ENCODE results near the gene CARMIL1. TPM values are rescaled to one million over a fixed set of nuclear protein-coding genes. Genes with fewer than 3 reads are reported as not detected.

The CARMIL1 gene
- total and polyA plus RNA-seq, 5 donors from 2014 or later: 0.36 to 3.0 (median 0.49) TPM

DNA sequence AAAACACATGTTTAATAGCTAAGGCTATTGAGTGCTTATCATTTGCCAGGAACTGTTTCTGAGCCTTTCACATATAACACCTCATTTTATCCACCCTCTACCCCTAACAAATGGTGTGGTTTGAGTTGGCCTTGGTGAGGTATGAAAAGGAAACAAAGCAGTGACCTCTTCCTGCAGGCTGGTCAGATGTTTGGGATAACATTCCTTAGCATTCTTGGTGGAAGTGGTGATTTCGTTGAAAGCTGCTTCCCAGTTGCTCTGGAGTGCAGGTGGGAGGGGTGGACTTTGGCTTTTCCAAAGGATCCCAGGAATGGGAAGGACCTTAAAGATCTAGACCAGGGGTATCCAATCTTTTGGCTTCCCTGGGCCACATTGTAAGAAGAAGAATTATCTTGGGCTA lies 41.3 kb downstream of the CARMIL1 start:
- peaks cover 0 to 2% (median 0%) of the 10 kb centered on the region in 7 donors for H3K9me3 Mint-ChIP-seq
- Histone ChIP-seq H3K27me3 (ENCODE audit: control insufficient read depth, insufficient read depth, low read length) (peaks cover 3% of the 10 kb centered on the region), H3K4me3 (ENCODE audit: low read depth, low read length) (no peak overlapping the region), H3K4me1 (ENCODE audit: control insufficient read depth, insufficient read depth, low read length, poor library complexity, severe bottlenecking) (no peaks in the 10 kb centered on the region), H3K9me3 (ENCODE audit: control insufficient read depth in 2 of 2, low read length in 2 of 2) (no peaks in the 10 kb centered on the region), H3K36me3 (ENCODE audit: control insufficient read depth, insufficient read depth, low read length) (no peaks in the 10 kb centered on the region), H3K27ac (ENCODE audit: insufficient read depth, low read length, poor library complexity, severe bottlenecking) (no peak overlapping the region)
- DNase-seq (no peak), ATAC-seq (ENCODE audit: low read depth in 2 of 2) (no peak)
- no peak overlapping the region for H3K4me3 Mint-ChIP-seq
- no peaks in the 10 kb centered on the region for H3K27me3 Mint-ChIP-seq
- peaks cover 0 to 1% (median under 1%) of the 10 kb centered on the region in 4 donors for H3K4me1 Mint-ChIP-seq
- H3K36me3 Mint-ChIP-seq: no peaks in the 10 kb centered on the region
- H3K27ac Mint-ChIP-seq: no peak overlapping the region

DNA sequence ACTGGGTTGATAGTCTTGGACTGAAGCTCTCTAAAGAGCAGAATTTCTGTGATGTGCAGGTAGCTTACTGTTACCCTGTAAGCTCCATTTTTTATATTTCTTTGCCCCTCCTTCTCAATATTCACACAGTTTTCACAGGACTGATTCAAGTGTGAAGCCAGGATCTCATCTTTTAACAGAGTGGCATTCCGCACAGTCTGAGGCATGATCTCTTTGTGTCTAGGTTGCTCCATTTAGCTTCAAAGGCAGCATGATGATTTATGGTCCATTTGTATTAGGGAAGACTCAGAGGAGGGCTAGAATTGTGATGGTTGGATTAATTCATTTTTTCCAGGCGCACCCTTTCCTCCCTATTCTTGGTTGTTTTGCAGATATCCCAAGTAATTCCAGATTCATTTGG lies 43.5 kb downstream of the CARMIL1 start:
- H3K36me3 Mint-ChIP-seq: no peaks in the 10 kb centered on the region
- H3K27ac Mint-ChIP-seq: no peak overlapping the region
- DNase-seq (no peak), ATAC-seq (ENCODE audit: low read depth in 2 of 2) (no peak)
- no peak overlapping the region for H3K4me3 Mint-ChIP-seq
- Histone ChIP-seq H3K36me3 (ENCODE audit: control insufficient read depth, insufficient read depth, low read length) (no peaks in the 10 kb centered on the region), H3K4me3 (ENCODE audit: low read depth, low read length) (no peak overlapping the region), H3K27me3 (ENCODE audit: control insufficient read depth, insufficient read depth, low read length) (peaks cover 3% of the 10 kb centered on the region), H3K9me3 (ENCODE audit: control insufficient read depth in 2 of 2, low read length in 2 of 2) (no peaks in the 10 kb centered on the region), H3K4me1 (ENCODE audit: control insufficient read depth, insufficient read depth, low read length, poor library complexity, severe bottlenecking) (no peaks in the 10 kb centered on the region), H3K27ac (ENCODE audit: insufficient read depth, low read length, poor library complexity, severe bottlenecking) (no peak overlapping the region)
- H3K27me3 Mint-ChIP-seq: no peaks in the 10 kb centered on the region
- peaks cover 0 to 2% (median 0%) of the 10 kb centered on the region in 7 donors for H3K9me3 Mint-ChIP-seq
- H3K4me1 Mint-ChIP-seq: no peaks in the 10 kb centered on the region

DNA sequence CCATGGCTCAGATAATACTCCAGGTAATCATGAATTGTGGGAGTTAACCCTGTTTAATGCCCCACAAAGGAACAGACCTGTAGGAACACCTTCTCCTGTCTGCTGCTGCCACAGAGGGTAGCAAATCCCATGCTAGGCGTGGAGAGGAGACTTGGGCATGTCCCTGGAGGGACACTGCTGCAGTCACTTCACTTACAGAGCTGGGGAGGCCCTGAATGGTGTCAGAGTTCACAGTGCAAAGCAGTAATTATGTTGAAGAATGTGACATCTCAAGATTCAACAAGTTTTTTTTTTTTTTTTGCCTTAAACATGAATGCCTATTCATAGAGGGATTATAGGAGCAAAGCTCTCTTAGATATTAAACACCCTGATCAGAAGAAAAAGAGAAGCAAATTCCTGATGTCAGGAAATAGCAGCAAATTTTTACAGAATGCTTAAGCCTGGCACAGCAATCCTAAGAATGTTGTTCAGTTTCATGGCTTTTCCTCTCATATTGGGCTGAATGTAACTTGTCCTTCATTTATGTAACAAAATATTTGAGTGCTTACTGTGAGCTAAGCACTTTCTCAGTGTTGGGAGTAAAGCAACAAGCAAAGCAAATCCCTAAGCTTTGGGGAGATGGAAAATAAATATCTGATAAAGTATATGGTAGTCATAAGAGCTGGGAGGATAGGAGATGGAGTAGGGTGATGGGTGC lies 45.0 kb downstream of the CARMIL1 start:
- DNase-seq (no peak), ATAC-seq (ENCODE audit: low read depth in 2 of 2) (no peak)
- H3K4me3 ChIP-seq (ENCODE audit: low read depth, low read length): no peak overlapping the region
- H3K36me3 ChIP-seq (ENCODE audit: control insufficient read depth, insufficient read depth, low read length): no peaks in the 10 kb centered on the region
- H3K27ac Mint-ChIP-seq: no peak overlapping the region
- H3K27me3 Mint-ChIP-seq: no peaks in the 10 kb centered on the region
- no peak overlapping the region for H3K27ac ChIP-seq (ENCODE audit: insufficient read depth, low read length, poor library complexity, severe bottlenecking)
- H3K27me3 ChIP-seq (ENCODE audit: control insufficient read depth, insufficient read depth, low read length): peaks cover 3% of the 10 kb centered on the region
- H3K4me1 Mint-ChIP-seq: no peaks in the 10 kb centered on the region
- H3K4me3 Mint-ChIP-seq: no peak overlapping the region
- no peaks in the 10 kb centered on the region for H3K36me3 Mint-ChIP-seq
- no peaks in the 10 kb centered on the region for H3K9me3 ChIP-seq (ENCODE audit: control insufficient read depth in 2 of 2, low read length in 2 of 2)
- no peaks in the 10 kb centered on the region for H3K4me1 ChIP-seq (ENCODE audit: control insufficient read depth, insufficient read depth, low read length, poor library complexity, severe bottlenecking)
- no peaks in the 10 kb centered on the region for H3K9me3 Mint-ChIP-seq

DNA sequence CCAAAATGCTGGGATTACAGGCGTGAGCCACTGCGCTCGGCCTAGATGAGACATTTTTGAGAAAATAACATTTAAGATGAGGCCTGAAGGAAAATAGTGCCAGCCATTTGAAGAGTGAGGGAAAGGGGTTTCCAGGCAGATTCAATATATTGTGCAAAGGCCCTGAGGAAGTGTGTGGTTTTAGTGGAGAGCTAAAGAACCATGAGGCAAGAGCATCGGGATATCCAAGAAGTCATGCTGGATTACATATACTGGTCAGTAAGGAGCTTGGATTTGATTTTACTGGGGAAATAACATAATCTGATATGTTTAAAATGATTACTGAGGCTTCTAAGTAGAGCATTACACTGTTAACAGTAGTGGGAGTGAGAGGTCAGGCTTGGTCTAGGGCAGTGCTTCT lies 47.0 kb downstream of the CARMIL1 start:
- no peak overlapping the region for H3K27ac Mint-ChIP-seq
- no peak overlapping the region for H3K27ac ChIP-seq (ENCODE audit: insufficient read depth, low read length, poor library complexity, severe bottlenecking)
- H3K4me1 ChIP-seq (ENCODE audit: control insufficient read depth, insufficient read depth, low read length, poor library complexity, severe bottlenecking): no peaks in the 10 kb centered on the region
- no peaks in the 10 kb centered on the region for H3K36me3 Mint-ChIP-seq
- no peaks in the 10 kb centered on the region for H3K9me3 Mint-ChIP-seq
- no peak overlapping the region for H3K4me3 ChIP-seq (ENCODE audit: low read depth, low read length)
- H3K27me3 ChIP-seq (ENCODE audit: control insufficient read depth, insufficient read depth, low read length): peaks cover 3% of the 10 kb centered on the region
- DNase-seq: no peak
- H3K36me3 ChIP-seq (ENCODE audit: control insufficient read depth, insufficient read depth, low read length): no peaks in the 10 kb centered on the region
- no peak for ATAC-seq (ENCODE audit: low read depth in 2 of 2)
- peaks cover under 1% of the 10 kb centered on the region for H3K27me3 Mint-ChIP-seq
- no peak overlapping the region for H3K4me3 Mint-ChIP-seq
- H3K9me3 ChIP-seq (ENCODE audit: control insufficient read depth in 2 of 2, low read length in 2 of 2): no peaks in the 10 kb centered on the region
- H3K4me1 Mint-ChIP-seq: peaks cover 0 to 8% (median 3%) of the 10 kb centered on the region in 4 donors

DNA sequence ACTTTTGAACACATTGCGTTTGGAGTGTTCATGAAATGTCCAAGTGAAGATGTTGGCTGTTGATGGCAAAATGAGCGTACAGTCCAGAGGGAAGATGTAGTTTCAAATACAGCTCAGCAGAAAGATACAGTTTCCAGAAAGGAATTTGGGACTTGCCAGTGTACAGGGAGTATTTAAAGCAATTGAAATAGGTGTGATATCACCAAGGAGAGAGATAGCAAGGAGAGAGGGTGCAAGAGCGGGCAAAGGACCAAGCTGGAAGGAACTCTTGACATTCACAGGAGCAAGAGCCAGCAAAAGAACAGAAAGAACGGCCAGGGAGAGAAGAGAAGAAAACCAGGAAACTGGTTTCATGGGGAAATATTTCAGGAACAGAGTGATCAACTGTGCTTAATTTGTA lies 47.8 kb downstream of the CARMIL1 start:
- no peak for DNase-seq
- no peaks in the 10 kb centered on the region for H3K9me3 ChIP-seq (ENCODE audit: control insufficient read depth in 2 of 2, low read length in 2 of 2)
- H3K36me3 Mint-ChIP-seq: no peaks in the 10 kb centered on the region
- H3K27ac Mint-ChIP-seq: no peak overlapping the region
- H3K36me3 ChIP-seq (ENCODE audit: control insufficient read depth, insufficient read depth, low read length): no peaks in the 10 kb centered on the region
- peaks cover 5% of the 10 kb centered on the region for H3K27me3 Mint-ChIP-seq
- no peak for ATAC-seq (ENCODE audit: low read depth in 2 of 2)
- H3K4me1 Mint-ChIP-seq: peaks cover 0 to 11% (median 5%) of the 10 kb centered on the region in 4 donors
- no peak overlapping the region for H3K27ac ChIP-seq (ENCODE audit: insufficient read depth, low read length, poor library complexity, severe bottlenecking)
- no peaks in the 10 kb centered on the region for H3K9me3 Mint-ChIP-seq
- H3K4me3 ChIP-seq (ENCODE audit: low read depth, low read length): no peak overlapping the region
- peaks cover 6% of the 10 kb centered on the region for H3K27me3 ChIP-seq (ENCODE audit: control insufficient read depth, insufficient read depth, low read length)
- H3K4me1 ChIP-seq (ENCODE audit: control insufficient read depth, insufficient read depth, low read length, poor library complexity, severe bottlenecking): no peaks in the 10 kb centered on the region
- H3K4me3 Mint-ChIP-seq: no peak overlapping the region

DNA sequence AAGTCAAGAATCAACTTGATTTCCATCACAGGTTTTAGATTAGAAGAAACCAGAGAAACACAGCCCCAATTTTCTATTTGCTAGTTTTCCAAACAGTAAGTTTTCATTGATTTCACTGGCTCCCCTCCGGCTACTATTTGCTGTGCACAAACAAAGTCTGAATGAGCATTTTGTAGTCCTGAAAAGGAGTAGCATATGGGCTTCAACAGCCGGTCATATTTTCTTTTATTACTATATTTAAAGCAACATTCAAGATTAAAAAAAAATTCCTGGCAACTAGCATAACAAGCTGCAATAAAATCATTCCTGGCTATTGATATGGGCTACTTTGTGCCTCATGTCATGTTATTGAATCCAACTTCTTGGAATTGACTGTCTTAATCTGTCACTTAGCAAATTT lies 48.3 kb downstream of the CARMIL1 start:
- Histone ChIP-seq H3K27me3 (ENCODE audit: control insufficient read depth, insufficient read depth, low read length) (peaks cover 6% of the 10 kb centered on the region), H3K36me3 (ENCODE audit: control insufficient read depth, insufficient read depth, low read length) (no peaks in the 10 kb centered on the region), H3K27ac (ENCODE audit: insufficient read depth, low read length, poor library complexity, severe bottlenecking) (no peak overlapping the region), H3K4me3 (ENCODE audit: low read depth, low read length) (no peak overlapping the region), H3K4me1 (ENCODE audit: control insufficient read depth, insufficient read depth, low read length, poor library complexity, severe bottlenecking) (no peaks in the 10 kb centered on the region), H3K9me3 (ENCODE audit: control insufficient read depth in 2 of 2, low read length in 2 of 2) (no peaks in the 10 kb centered on the region)
- Mint-ChIP-seq H3K4me1 (peaks cover 0 to 11% (median 5%) of the 10 kb centered on the region in 4 donors), H3K9me3 (no peaks in the 10 kb centered on the region), H3K36me3 (no peaks in the 10 kb centered on the region), H3K4me3 (no peak overlapping the region), H3K27ac (no peak overlapping the region), H3K27me3 (peaks cover 9% of the 10 kb centered on the region)
- no peak for DNase-seq
- ATAC-seq (ENCODE audit: low read depth in 2 of 2): no peak

DNA sequence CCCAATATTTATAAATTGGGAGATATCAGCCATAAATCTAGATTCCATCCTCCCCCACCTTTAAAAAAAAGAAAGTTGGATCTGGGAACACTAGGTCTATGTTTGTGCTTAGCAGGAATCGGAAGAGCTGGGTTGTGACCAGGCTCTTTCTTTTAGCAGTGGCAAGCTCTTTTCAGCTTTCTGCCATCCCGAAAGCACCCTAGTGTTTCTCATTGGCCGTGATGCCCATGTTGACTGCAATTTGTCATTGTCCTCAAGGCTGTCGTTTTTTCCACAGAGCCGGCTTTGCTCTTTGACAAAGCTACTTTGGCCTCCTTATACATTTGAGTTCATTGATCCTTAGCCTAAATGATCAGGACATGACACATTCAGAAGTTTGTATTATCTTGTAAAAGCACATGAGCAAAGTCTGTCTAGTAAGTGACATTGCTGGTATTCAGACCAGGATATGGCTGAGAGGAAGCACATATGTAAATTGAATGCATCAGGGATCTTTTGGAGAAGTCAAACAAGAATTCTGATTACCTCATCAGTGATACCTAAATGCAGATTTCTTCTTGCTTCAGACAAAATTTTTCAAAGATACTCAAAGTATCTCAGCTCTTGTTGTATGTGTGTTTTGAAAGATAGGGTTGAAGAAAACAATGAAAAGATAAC lies 50.1 kb downstream of the CARMIL1 start:
- Mint-ChIP-seq H3K4me1 (peaks cover 0 to 11% (median 5%) of the 10 kb centered on the region in 4 donors), H3K4me3 (peak overlapping the region in 1 of 4 donors; percentile 28)

DNA sequence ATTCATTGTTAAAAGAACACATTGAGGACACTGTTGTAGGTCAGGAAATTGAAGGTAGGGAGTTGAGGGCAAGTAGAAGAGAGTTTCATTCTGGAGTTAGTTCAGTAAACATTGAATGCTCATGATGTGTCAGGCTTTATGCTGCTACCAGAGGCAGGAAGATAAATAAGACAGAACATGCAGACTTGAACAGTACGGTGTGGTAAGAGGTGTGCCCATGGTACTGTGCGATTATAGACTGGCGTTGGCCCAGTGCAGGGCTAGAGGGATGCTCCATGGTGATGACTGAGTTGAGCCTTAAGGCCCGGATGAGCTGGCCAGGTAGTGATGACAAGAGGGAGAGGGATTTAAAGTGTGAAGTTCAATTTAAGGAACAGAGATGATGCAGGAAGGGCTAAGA lies 50.8 kb downstream of the CARMIL1 start:
- Mint-ChIP-seq H3K9me3 (no peaks in the 10 kb centered on the region), H3K27me3 (peaks cover 9% of the 10 kb centered on the region), H3K4me3 (peak overlapping the region in 1 of 4 donors; percentile 28), H3K4me1 (peaks cover 0 to 11% (median 5%) of the 10 kb centered on the region in 4 donors), H3K36me3 (no peaks in the 10 kb centered on the region), H3K27ac (no peak overlapping the region)
- H3K36me3 ChIP-seq (ENCODE audit: control insufficient read depth, insufficient read depth, low read length): no peaks in the 10 kb centered on the region
- ATAC-seq (ENCODE audit: low read depth in 2 of 2) (no peak), DNase-seq (no peak)
- peaks cover 3% of the 10 kb centered on the region for H3K27me3 ChIP-seq (ENCODE audit: control insufficient read depth, insufficient read depth, low read length)
- no peak overlapping the region for H3K4me3 ChIP-seq (ENCODE audit: low read depth, low read length)
- no peaks in the 10 kb centered on the region for H3K9me3 ChIP-seq (ENCODE audit: control insufficient read depth in 2 of 2, low read length in 2 of 2)
- H3K27ac ChIP-seq (ENCODE audit: insufficient read depth, low read length, poor library complexity, severe bottlenecking): no peak overlapping the region
- no peaks in the 10 kb centered on the region for H3K4me1 ChIP-seq (ENCODE audit: control insufficient read depth, insufficient read depth, low read length, poor library complexity, severe bottlenecking)

More for the DNA sequence above, 50.1 kb downstream of the CARMIL1 start:
- Histone ChIP-seq H3K9me3 (ENCODE audit: control insufficient read depth in 2 of 2, low read length in 2 of 2) (no peaks in the 10 kb centered on the region), H3K36me3 (ENCODE audit: control insufficient read depth, insufficient read depth, low read length) (no peaks in the 10 kb centered on the region), H3K4me1 (ENCODE audit: control insufficient read depth, insufficient read depth, low read length, poor library complexity, severe bottlenecking) (no peaks in the 10 kb centered on the region), H3K4me3 (ENCODE audit: low read depth, low read length) (no peak overlapping the region), H3K27ac (ENCODE audit: insufficient read depth, low read length, poor library complexity, severe bottlenecking) (no peak overlapping the region), H3K27me3 (ENCODE audit: control insufficient read depth, insufficient read depth, low read length) (peaks cover 3% of the 10 kb centered on the region)
- Mint-ChIP-seq H3K9me3 (no peaks in the 10 kb centered on the region), H3K27me3 (peaks cover 9% of the 10 kb centered on the region), H3K36me3 (no peaks in the 10 kb centered on the region), H3K27ac (no peak overlapping the region)
- ATAC-seq (ENCODE audit: low read depth in 2 of 2): no peak
- DNase-seq: no peak
